ENCODE measurements around the gene MYLK.

MYLK gene

GRCh38 chr3:123571264-123571972 is 312.7 kb downstream of the MYLK start:
- DNase-seq: no peak

- no peak for DNase-seq
Observed at GRCh38 chr3:123568875-123569274, 315.3 kb downstream of the MYLK start.

- no peak for DNase-seq
Observed at GRCh38 chr3:123568034-123568433, 316.1 kb downstream of the MYLK start.

- DNase-seq: no peak
Observed at GRCh38 chr3:123564056-123564455, 320.1 kb downstream of the MYLK start.

GRCh38 chr3:123562547-123562946 is 321.6 kb downstream of the MYLK start:
- DNase-seq: no peak

GRCh38 chr3:123561188-123561587 is 322.9 kb downstream of the MYLK start:
- DNase-seq: no peak

Data from NCI-H1092 treated with DMSO at 0.1 percent for 48 hours (cell line).